PC-9 (cell line): ENCODE results near the gene COG3.

Experiments
- CTCF ChIP-seq: fragments of 200-600 bp; sonication (generic); conservative IDR thresholded peaks from 2 replicates; pipeline ENCODE4 v1.6.1; 2017; ENCODE audit warnings: mixed run types, antibody characterized with exemption, mild to moderate bottlenecking, moderate library complexity
- EZH2 ChIP-seq: fragments of 200-600 bp; sonication (generic); IDR thresholded peaks from 2 replicates; pipeline ENCODE4 v1.8.0; 2017; ENCODE audit warnings: antibody characterized with exemption, low read depth

- TF ChIP-seq CTCF, result no peak
- TF ChIP-seq EZH2, result no peak
Observed at GRCh38 chr13:45529758-45530157, 65.0 kb downstream of the COG3 start.
